Central memory CD8-positive, alpha-beta T cell (primary cell): ENCODE data around the gene MLLT6.

Source experiments
- ATAC-seq: fragments of 150-1000 bp; cut with Tn5 transposase; replicated peaks from 2 replicates; pipeline ENCODE4 v1.10.0; 2022; ENCODE audit warnings: mild to moderate bottlenecking, moderate FRiP score, moderate number of reproducible peaks; ENCODE audit not compliant: poor library complexity, severe bottlenecking; ENCODE audit errors: extremely low read depth
- DNase-seq, 2 donors: peaks; one replicate each; pipeline ENCODE4 v3.0.0; 2021; ENCODE audit warnings: low spot score in 2 of 2
- H3K27ac Mint-ChIP-seq: one replicate; pipeline ENCODE4 v1.8.0; 2022; ENCODE audit warnings: low read depth, mild to moderate bottlenecking, moderate library complexity, mixed read lengths
- H3K27me3 Mint-ChIP-seq: one replicate; pipeline ENCODE4 v1.8.0; 2022; ENCODE audit warnings: mixed read lengths
- H3K36me3 Mint-ChIP-seq: one replicate; pipeline ENCODE4 v1.8.0; 2022; ENCODE audit warnings: mild to moderate bottlenecking, moderate library complexity, mixed read lengths; ENCODE audit not compliant: insufficient read depth
- H3K4me1 Mint-ChIP-seq: one replicate; pipeline ENCODE4 v1.8.0; 2022; ENCODE audit warnings: mixed read lengths
- H3K4me3 Mint-ChIP-seq: one replicate; pipeline ENCODE4 v1.8.0; 2022; ENCODE audit warnings: mild to moderate bottlenecking, moderate library complexity, mixed read lengths
- H3K9me3 Mint-ChIP-seq: one replicate; pipeline ENCODE4 v1.8.0; 2022; ENCODE audit warnings: mixed read lengths

Gene MLLT6

DNA sequence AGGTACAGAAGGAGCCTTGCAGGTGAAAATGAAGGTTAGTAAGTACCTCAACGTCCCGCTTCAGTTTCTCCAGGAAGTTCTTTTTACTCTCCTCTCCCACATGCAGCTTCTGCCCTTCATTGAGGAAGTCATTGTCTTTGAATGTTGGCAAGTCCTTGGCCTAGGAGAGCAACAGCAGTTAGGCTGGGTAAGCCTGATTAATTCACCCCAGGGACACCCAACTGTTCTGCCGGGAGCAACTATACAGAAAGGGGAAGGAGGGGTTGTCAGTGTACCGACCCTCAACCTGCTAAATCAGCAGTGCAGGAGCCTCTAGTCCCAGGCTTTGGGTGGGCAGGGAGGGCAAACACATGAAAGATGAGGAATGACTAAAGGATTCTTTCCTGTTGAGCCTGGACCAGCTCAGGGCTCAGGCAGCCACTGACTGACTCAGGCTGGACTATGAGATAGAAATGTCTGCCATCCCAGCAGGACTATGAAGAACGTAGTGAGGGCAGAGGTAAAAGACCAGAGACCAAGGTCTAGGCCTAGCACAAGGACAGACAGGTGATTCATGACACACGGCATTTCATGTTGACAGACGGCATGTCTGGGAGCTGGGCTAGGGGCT lies 72.7 kb downstream of the MLLT6 start:
- no peak overlapping the region for H3K27ac Mint-ChIP-seq
- H3K9me3 Mint-ChIP-seq, result no peaks in the 10 kb centered on the region
- DNase-seq, result no peak
- no peaks in the 10 kb centered on the region for H3K4me1 Mint-ChIP-seq
- no peak for ATAC-seq
- no peaks in the 10 kb centered on the region for H3K27me3 Mint-ChIP-seq
- peaks cover 31% of the 10 kb centered on the region for H3K36me3 Mint-ChIP-seq
- no peak overlapping the region for H3K4me3 Mint-ChIP-seq
